Mucosa of stomach (tissue), 1 donor: ENCODE measurements around the gene DCTN5.
A peak's percentile ranks its signal among the peaks of the same experiment; 100 is the strongest.

Experiments
- H3K27me3 ChIP-seq: one replicate; pipeline ENCODE4 v1.7.0; 2013; ENCODE audit warnings: mild to moderate bottlenecking, low read length; ENCODE audit not compliant: control insufficient read depth, insufficient read depth
- H3K36me3 ChIP-seq: one replicate; pipeline ENCODE4 v1.7.0; 2013; ENCODE audit warnings: low read length; ENCODE audit not compliant: control insufficient read depth, insufficient read depth
- H3K4me1 ChIP-seq: one replicate; pipeline ENCODE4 v1.7.0; 2013; ENCODE audit warnings: mild to moderate bottlenecking, low read length; ENCODE audit not compliant: control insufficient read depth, insufficient read depth
- H3K4me3 ChIP-seq: one replicate; pipeline ENCODE4 v1.7.0; 2013; ENCODE audit warnings: low read length
- H3K9ac ChIP-seq: one replicate; pipeline ENCODE4 v1.7.0; 2013; ENCODE audit warnings: mild to moderate bottlenecking, low read length, moderate library complexity
- H3K9me3 ChIP-seq: one replicate; pipeline ENCODE4 v1.7.0; 2013; ENCODE audit warnings: mild to moderate bottlenecking, low read length, moderate library complexity; ENCODE audit not compliant: control insufficient read depth
- donor health status: Pancreatic carcinoma.

DCTN5 gene

GRCh38 chr16:23668225-23668624 lies 27.0 kb downstream of the DCTN5 start:
- no peaks in the 10 kb centered on the region for H3K9me3 ChIP-seq
- H3K27me3 ChIP-seq: no peaks in the 10 kb centered on the region
- peaks cover 19% of the 10 kb centered on the region for H3K4me1 ChIP-seq
- H3K36me3 ChIP-seq: no peaks in the 10 kb centered on the region
- no peak overlapping the region for H3K4me3 ChIP-seq
- no peak overlapping the region for H3K9ac ChIP-seq

- Histone ChIP-seq H3K4me3 (no peak overlapping the region), H3K9ac (no peak overlapping the region), H3K36me3 (no peaks in the 10 kb centered on the region), H3K9me3 (no peaks in the 10 kb centered on the region), H3K27me3 (no peaks in the 10 kb centered on the region), H3K4me1 (peaks cover 19% of the 10 kb centered on the region)
Measured at GRCh38 chr16:23668873-23669272, 27.6 kb downstream of the DCTN5 start.

- no peaks in the 10 kb centered on the region for H3K9me3 ChIP-seq
- peaks cover 19% of the 10 kb centered on the region for H3K4me1 ChIP-seq
- H3K36me3 ChIP-seq: no peaks in the 10 kb centered on the region
- peak overlapping the region; percentile 16 for H3K4me3 ChIP-seq
- no peaks in the 10 kb centered on the region for H3K27me3 ChIP-seq
- H3K9ac ChIP-seq: no peak overlapping the region
Measured at GRCh38 chr16:23670137-23670776, 29.0 kb downstream of the DCTN5 start.

DNA sequence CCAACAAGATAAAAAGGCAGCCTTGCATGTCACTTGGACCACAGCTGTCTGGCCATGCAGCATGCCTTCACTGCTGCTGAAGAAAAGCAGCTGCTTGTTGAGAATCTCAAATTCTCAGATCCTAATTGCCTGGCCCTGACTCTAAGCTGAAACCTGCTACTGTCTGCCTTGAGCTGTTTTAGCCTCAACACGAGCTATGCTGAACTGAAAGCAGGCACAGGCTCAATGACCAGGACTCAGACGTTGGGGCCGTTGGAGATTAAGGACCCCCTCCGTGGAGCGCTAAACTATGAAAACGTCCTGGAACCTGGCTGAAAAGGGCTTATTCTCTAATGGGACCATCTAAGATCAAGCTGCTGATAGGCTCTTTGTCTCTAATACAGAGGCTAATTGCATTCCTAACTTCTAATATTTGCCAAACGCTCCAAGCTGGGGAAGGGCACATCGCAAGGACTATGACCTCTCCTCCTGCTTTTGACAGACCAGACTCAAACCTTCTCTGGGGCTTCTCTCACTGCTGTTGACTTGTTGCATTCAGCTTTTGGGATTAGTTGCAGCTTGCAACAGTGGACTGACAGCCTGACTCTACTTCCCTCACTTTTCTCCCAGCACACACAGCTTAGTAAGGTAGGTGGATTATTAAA lies 32.8 kb downstream of the DCTN5 start:
- no peaks in the 10 kb centered on the region for H3K36me3 ChIP-seq
- peaks cover 23% of the 10 kb centered on the region for H3K4me1 ChIP-seq
- no peak overlapping the region for H3K9ac ChIP-seq
- no peaks in the 10 kb centered on the region for H3K9me3 ChIP-seq
- no peaks in the 10 kb centered on the region for H3K27me3 ChIP-seq
- H3K4me3 ChIP-seq: no peak overlapping the region

GRCh38 chr16:23676924-23677480 lies 35.7 kb downstream of the DCTN5 start:
- H3K4me3 ChIP-seq: no peak overlapping the region
- H3K36me3 ChIP-seq: peaks cover 7% of the 10 kb centered on the region
- H3K27me3 ChIP-seq: no peaks in the 10 kb centered on the region
- H3K9me3 ChIP-seq: no peaks in the 10 kb centered on the region
- no peak overlapping the region for H3K9ac ChIP-seq
- peaks cover 14% of the 10 kb centered on the region for H3K4me1 ChIP-seq

- peaks cover 10% of the 10 kb centered on the region for H3K36me3 ChIP-seq
- peak within 1 kb of the TSS; percentile 45 for H3K4me3 ChIP-seq
- peak within 1 kb of the TSS; percentile 38 for H3K9ac ChIP-seq
- H3K9me3 ChIP-seq: no peaks in the 10 kb centered on the region
- no peaks in the 10 kb centered on the region for H3K27me3 ChIP-seq
- H3K4me1 ChIP-seq: peaks cover 14% of the 10 kb centered on the region
Measured at GRCh38 chr16:23678430-23679273, 37.4 kb downstream of the DCTN5 start, which contains the start of gene PLK1. Gene PLK1, plus strand, starts transcription at chr16:23678889. Its CDS starts 44 bp downstream, at chr16:23678933.

DNA sequence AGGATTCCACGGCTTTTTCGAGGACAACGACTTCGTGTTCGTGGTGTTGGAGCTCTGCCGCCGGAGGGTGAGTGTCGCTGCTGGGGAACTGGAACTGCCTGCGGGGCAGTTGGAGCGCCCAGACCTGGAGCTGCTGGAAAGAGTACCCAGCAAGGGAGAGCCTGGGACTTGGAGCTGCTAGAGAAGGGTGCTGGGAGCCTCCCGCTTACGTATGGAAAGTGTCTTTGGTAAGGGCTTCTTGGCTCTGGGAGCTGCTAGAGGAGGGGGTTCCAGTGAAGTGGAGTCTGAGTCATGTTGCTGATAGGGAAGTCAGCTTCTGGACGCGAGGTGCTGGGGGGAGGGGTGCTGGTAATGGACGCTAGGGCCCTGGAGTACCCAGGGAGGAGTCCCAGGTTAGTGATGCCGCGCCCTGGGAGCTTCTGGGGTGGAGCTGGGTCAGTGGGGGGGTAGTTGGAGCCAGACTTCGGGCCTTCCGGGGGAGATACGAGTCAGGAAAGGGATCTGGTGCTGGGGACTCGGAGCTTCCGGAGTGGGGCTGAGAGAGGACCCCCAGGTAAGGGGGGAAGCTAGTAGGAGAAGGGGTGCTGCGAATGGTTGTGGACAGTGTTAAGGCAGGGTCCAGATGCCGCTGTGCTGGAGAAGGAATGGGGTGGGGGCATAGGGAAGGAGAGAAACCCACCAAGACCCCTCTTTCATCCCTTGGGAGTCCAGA lies 38.2 kb downstream of the DCTN5 start:
- Histone ChIP-seq H3K9ac (peak overlapping the region; percentile 38), H3K27me3 (no peaks in the 10 kb centered on the region), H3K36me3 (peaks cover 10% of the 10 kb centered on the region), H3K9me3 (no peaks in the 10 kb centered on the region), H3K4me3 (peak overlapping the region; percentile 45), H3K4me1 (peaks cover 14% of the 10 kb centered on the region)

- Histone ChIP-seq H3K4me1 (peaks cover 14% of the 10 kb centered on the region), H3K9ac (peak overlapping the region; percentile 38), H3K4me3 (peak overlapping the region; percentile 45), H3K36me3 (peaks cover 10% of the 10 kb centered on the region), H3K9me3 (no peaks in the 10 kb centered on the region), H3K27me3 (no peaks in the 10 kb centered on the region)
Measured at GRCh38 chr16:23679986-23680336, 38.7 kb downstream of the DCTN5 start.

GRCh38 chr16:23682181-23682580 lies 40.9 kb downstream of the DCTN5 start:
- Histone ChIP-seq H3K9ac (no peak overlapping the region), H3K4me1 (peaks cover 14% of the 10 kb centered on the region), H3K27me3 (no peaks in the 10 kb centered on the region), H3K4me3 (no peak overlapping the region), H3K36me3 (peaks cover 10% of the 10 kb centered on the region), H3K9me3 (no peaks in the 10 kb centered on the region)

- Histone ChIP-seq H3K4me1 (peaks cover 14% of the 10 kb centered on the region), H3K9ac (no peak overlapping the region), H3K4me3 (no peak overlapping the region), H3K9me3 (no peaks in the 10 kb centered on the region), H3K27me3 (no peaks in the 10 kb centered on the region), H3K36me3 (peaks cover 10% of the 10 kb centered on the region)
Measured at GRCh38 chr16:23683487-23683886, 42.2 kb downstream of the DCTN5 start.

GRCh38 chr16:23687034-23687808 lies 46.0 kb downstream of the DCTN5 start:
- H3K27me3 ChIP-seq: no peaks in the 10 kb centered on the region
- H3K9ac ChIP-seq: no peak overlapping the region
- no peaks in the 10 kb centered on the region for H3K9me3 ChIP-seq
- H3K36me3 ChIP-seq: peaks cover 27% of the 10 kb centered on the region
- no peak overlapping the region for H3K4me3 ChIP-seq
- H3K4me1 ChIP-seq: no peaks in the 10 kb centered on the region
